Measurements from ENCODE around the gene BLTP3A.
"Not testable (repeated sequence)": the region's sequence is repeated elsewhere in the genome, so short reads cannot be mapped to it uniquely, and the experiment has no call there.

Gene BLTP3A

DNA sequence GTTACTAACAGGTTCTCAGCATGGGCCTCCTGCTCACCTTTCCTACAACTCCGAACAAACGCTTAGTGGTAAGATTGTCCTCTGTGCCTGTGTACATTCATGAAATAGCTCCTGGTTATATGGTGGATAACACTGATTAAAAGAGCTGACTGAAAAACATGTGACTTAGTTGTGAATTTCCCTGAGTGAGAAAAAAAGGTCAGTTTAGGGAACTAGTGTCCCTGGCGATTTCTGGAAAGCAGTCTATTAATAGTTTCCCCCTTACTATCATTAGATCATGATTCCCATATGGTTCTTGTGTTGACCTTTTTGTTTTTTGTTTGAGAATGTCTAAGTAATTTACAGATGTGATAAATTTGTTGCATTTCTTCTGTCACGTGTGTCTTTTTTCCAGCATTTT lies 18.9 kb upstream of the BLTP3A start:
- no peaks in the 10 kb centered on the region for H3K27me3 ChIP-seq (replicated peaks in 2 of 5; ENCODE audit: control insufficient read depth in 4 of 5, insufficient read depth in 5 of 5, low read length in 4 of 5)
- no peaks in the 10 kb centered on the region for H3K9me3 ChIP-seq (ENCODE audit: control extremely low read depth in 1 of 5, control insufficient read depth in 4 of 5, insufficient read depth in 2 of 5, low read depth in 1 of 5, low read length in 4 of 5)
- no peak overlapping the region for H3K27ac ChIP-seq (ENCODE audit: insufficient read depth in 1 of 2, low read depth in 1 of 2, low read length in 2 of 2, poor library complexity in 1 of 2, severe bottlenecking in 2 of 2)
- H3K4me1 ChIP-seq (ENCODE audit: control extremely low read depth in 1 of 4, control insufficient read depth in 4 of 4, insufficient read depth in 4 of 4, low read length in 3 of 4), result no peaks in the 10 kb centered on the region
- no peak for DNase-seq
- ChIA-PET POLR2A (interaction anchor here (0.6 kb wide), 1 partner anchor 11 kb away, joined by 3 read pairs; no protein-coding TSS in a partner anchor), CTCF (interaction anchor here (0.7 kb wide), 1 partner anchor 9 kb away, joined by 3 read pairs; no protein-coding TSS in a partner anchor)
- no peak overlapping the region for H3K4me3 ChIP-seq (ENCODE audit: control insufficient read depth in 1 of 7, extremely low read depth in 1 of 7, insufficient read depth in 4 of 7, low read depth in 2 of 7, low read length in 6 of 7)
- 100% methylated on average over 1 of the region's 4 CpGs for WGBS (ENCODE audit: insufficient coverage)
- H3K36me3 ChIP-seq (ENCODE audit: control insufficient read depth in 4 of 4, insufficient read depth in 4 of 4, low read length in 3 of 4), result peaks cover 13 to 63% (median 36%) of the 10 kb centered on the region in 4 experiments

DNA sequence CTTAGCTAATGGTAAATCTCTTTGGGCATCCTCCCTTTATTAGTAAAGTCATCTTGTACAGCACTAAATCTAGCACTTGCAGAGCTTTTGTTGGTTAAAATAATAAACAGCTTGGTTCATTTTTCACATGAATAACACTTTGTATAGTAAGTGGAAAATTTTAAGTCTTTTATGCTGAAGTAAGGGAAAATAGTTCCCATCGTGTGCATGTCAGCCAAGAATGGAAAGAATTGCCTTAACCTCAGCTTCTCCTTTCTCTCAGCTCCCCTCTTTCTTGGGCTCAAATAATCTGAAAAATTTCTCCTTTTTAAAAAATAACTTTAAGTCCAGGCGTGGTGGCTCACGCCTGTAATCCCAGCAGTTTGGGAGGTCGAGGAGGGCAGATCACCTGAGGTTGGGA lies 18.0 kb upstream of the BLTP3A start:
- no peak for DNase-seq
- no CpG with 5 or more reads among the region's 4 CpGs for WGBS (ENCODE audit: insufficient coverage)
- peaks cover 13 to 54% (median 31%) of the 10 kb centered on the region in 4 experiments for H3K36me3 ChIP-seq (ENCODE audit: control insufficient read depth in 4 of 4, insufficient read depth in 4 of 4, low read length in 3 of 4)
- POLR2A ChIA-PET, result no interaction called here
- CTCF ChIA-PET, result no interaction called here
- no peaks in the 10 kb centered on the region for H3K4me1 ChIP-seq (ENCODE audit: control extremely low read depth in 1 of 4, control insufficient read depth in 4 of 4, insufficient read depth in 4 of 4, low read length in 3 of 4)
- no peak overlapping the region for H3K4me3 ChIP-seq (ENCODE audit: control insufficient read depth in 1 of 7, extremely low read depth in 1 of 7, insufficient read depth in 4 of 7, low read depth in 2 of 7, low read length in 6 of 7)
- no peaks in the 10 kb centered on the region for H3K27me3 ChIP-seq (replicated peaks in 2 of 5; ENCODE audit: control insufficient read depth in 4 of 5, insufficient read depth in 5 of 5, low read length in 4 of 5)
- H3K9me3 ChIP-seq (ENCODE audit: control extremely low read depth in 1 of 5, control insufficient read depth in 4 of 5, insufficient read depth in 2 of 5, low read depth in 1 of 5, low read length in 4 of 5), result no peaks in the 10 kb centered on the region
- H3K27ac ChIP-seq (ENCODE audit: insufficient read depth in 1 of 2, low read depth in 1 of 2, low read length in 2 of 2, poor library complexity in 1 of 2, severe bottlenecking in 2 of 2), result no peak overlapping the region

GRCh38 chr6:34774967-34775366 lies 16.9 kb upstream of the BLTP3A start:
- H3K27me3 ChIP-seq (replicated peaks in 2 of 5; ENCODE audit: control insufficient read depth in 4 of 5, insufficient read depth in 5 of 5, low read length in 4 of 5), result no peaks in the 10 kb centered on the region
- CTCF ChIA-PET, result no interaction called here
- H3K4me1 ChIP-seq (ENCODE audit: control extremely low read depth in 1 of 4, control insufficient read depth in 4 of 4, insufficient read depth in 4 of 4, low read length in 3 of 4), result no peaks in the 10 kb centered on the region
- 100% methylated on average over 2 of the region's 2 CpGs for WGBS (ENCODE audit: insufficient coverage)
- no peaks in the 10 kb centered on the region for H3K9me3 ChIP-seq (ENCODE audit: control extremely low read depth in 1 of 5, control insufficient read depth in 4 of 5, insufficient read depth in 2 of 5, low read depth in 1 of 5, low read length in 4 of 5)
- DNase-seq, result no peak
- H3K27ac ChIP-seq (ENCODE audit: insufficient read depth in 1 of 2, low read depth in 1 of 2, low read length in 2 of 2, poor library complexity in 1 of 2, severe bottlenecking in 2 of 2), result no peak overlapping the region
- H3K4me3 ChIP-seq (ENCODE audit: control insufficient read depth in 1 of 7, extremely low read depth in 1 of 7, insufficient read depth in 4 of 7, low read depth in 2 of 7, low read length in 6 of 7), result no peak overlapping the region
- POLR2A ChIA-PET, result no interaction called here
- H3K36me3 ChIP-seq (ENCODE audit: control insufficient read depth in 4 of 4, insufficient read depth in 4 of 4, low read length in 3 of 4), result peaks cover 10 to 49% (median 30%) of the 10 kb centered on the region in 4 experiments

- H3K4me1 ChIP-seq (ENCODE audit: control extremely low read depth in 1 of 4, control insufficient read depth in 4 of 4, insufficient read depth in 4 of 4, low read length in 3 of 4); H3K27ac ChIP-seq (ENCODE audit: insufficient read depth in 1 of 2, low read depth in 1 of 2, low read length in 2 of 2, poor library complexity in 1 of 2, severe bottlenecking in 2 of 2); CTCF ChIA-PET; H3K4me3 ChIP-seq (ENCODE audit: control insufficient read depth in 1 of 7, extremely low read depth in 1 of 7, insufficient read depth in 4 of 7, low read depth in 2 of 7, low read length in 6 of 7); H3K36me3 ChIP-seq (ENCODE audit: control insufficient read depth in 4 of 4, insufficient read depth in 4 of 4, low read length in 3 of 4); POLR2A ChIA-PET; H3K27me3 ChIP-seq (replicated peaks in 2 of 5; ENCODE audit: control insufficient read depth in 4 of 5, insufficient read depth in 5 of 5, low read length in 4 of 5); H3K9me3 ChIP-seq (ENCODE audit: control extremely low read depth in 1 of 5, control insufficient read depth in 4 of 5, insufficient read depth in 2 of 5, low read depth in 1 of 5, low read length in 4 of 5); DNase-seq: not testable (repeated sequence)
- 100% methylated on average over 2 of the region's 9 CpGs for WGBS (ENCODE audit: insufficient coverage)
These were observed 6.5 kb upstream of the BLTP3A start for GRCh38 chr6:34785375-34785774.

GRCh38 chr6:34787152-34787551 lies 4.7 kb upstream of the BLTP3A start:
- H3K9me3 ChIP-seq (ENCODE audit: control extremely low read depth in 1 of 5, control insufficient read depth in 4 of 5, insufficient read depth in 2 of 5, low read depth in 1 of 5, low read length in 4 of 5); H3K27me3 ChIP-seq (replicated peaks in 2 of 5; ENCODE audit: control insufficient read depth in 4 of 5, insufficient read depth in 5 of 5, low read length in 4 of 5); H3K4me3 ChIP-seq (ENCODE audit: control insufficient read depth in 1 of 7, extremely low read depth in 1 of 7, insufficient read depth in 4 of 7, low read depth in 2 of 7, low read length in 6 of 7); DNase-seq; H3K27ac ChIP-seq (ENCODE audit: insufficient read depth in 1 of 2, low read depth in 1 of 2, low read length in 2 of 2, poor library complexity in 1 of 2, severe bottlenecking in 2 of 2); POLR2A ChIA-PET; CTCF ChIA-PET; H3K36me3 ChIP-seq (ENCODE audit: control insufficient read depth in 4 of 4, insufficient read depth in 4 of 4, low read length in 3 of 4): not testable (repeated sequence)
- WGBS (ENCODE audit: insufficient coverage), result no CpG with 5 or more reads among the region's 2 CpGs
- H3K4me1 ChIP-seq (ENCODE audit: control extremely low read depth in 1 of 4, control insufficient read depth in 4 of 4, insufficient read depth in 4 of 4, low read length in 3 of 4), result peaks cover 0 to 10% (median 6%) of the 10 kb centered on the region in 4 experiments

GRCh38 chr6:34788111-34788510 lies 3.8 kb upstream of the BLTP3A start:
- H3K27me3 ChIP-seq (replicated peaks in 2 of 5; ENCODE audit: control insufficient read depth in 4 of 5, insufficient read depth in 5 of 5, low read length in 4 of 5), result no peaks in the 10 kb centered on the region
- 98% methylated on average over 5 of the region's 5 CpGs for WGBS (ENCODE audit: insufficient coverage)

GRCh38 chr6:34791164-34791700 lies 651 bp upstream of the BLTP3A start:
- 5% methylated on average over 14 of the region's 19 CpGs for WGBS (ENCODE audit: insufficient coverage)
- ChIA-PET POLR2A (interaction anchor here (1.1 kb wide), 2 partner anchors 10 to 34 kb away, joined by 3 to 4 read pairs; partner anchors contain the start of gene SNRPC), CTCF (interaction anchor here (0.9 to 2.6 kb wide), 9 partner anchors 14 to 153 kb away, joined by 3 to 11 read pairs (median 4); no protein-coding TSS in a partner anchor)
- Histone ChIP-seq H3K4me3 (ENCODE audit: control insufficient read depth in 1 of 7, extremely low read depth in 1 of 7, insufficient read depth in 4 of 7, low read depth in 2 of 7, low read length in 6 of 7) (peak overlapping the region; percentile 70 to 98 (median 89)), H3K4me1 (ENCODE audit: control extremely low read depth in 1 of 4, control insufficient read depth in 4 of 4, insufficient read depth in 4 of 4, low read length in 3 of 4) (peaks cover 0 to 25% (median 19%) of the 10 kb centered on the region in 4 experiments), H3K9me3 (ENCODE audit: control extremely low read depth in 1 of 5, control insufficient read depth in 4 of 5, insufficient read depth in 2 of 5, low read depth in 1 of 5, low read length in 4 of 5) (no peaks in the 10 kb centered on the region), H3K36me3 (ENCODE audit: control insufficient read depth in 4 of 4, insufficient read depth in 4 of 4, low read length in 3 of 4) (peaks cover 0 to 3% (median 0%) of the 10 kb centered on the region in 4 experiments), H3K27me3 (replicated peaks in 2 of 5; ENCODE audit: control insufficient read depth in 4 of 5, insufficient read depth in 5 of 5, low read length in 4 of 5) (no peaks in the 10 kb centered on the region), H3K27ac (ENCODE audit: insufficient read depth in 1 of 2, low read depth in 1 of 2, low read length in 2 of 2, poor library complexity in 1 of 2, severe bottlenecking in 2 of 2) (peak overlapping the region; percentile 74 to 93)
- DNase-seq, result peak in 1 of 3 donors; percentile 69

More at GRCh38 chr6:34788111-34788510, 3.8 kb upstream of the BLTP3A start:
- no peak overlapping the region for H3K27ac ChIP-seq (ENCODE audit: insufficient read depth in 1 of 2, low read depth in 1 of 2, low read length in 2 of 2, poor library complexity in 1 of 2, severe bottlenecking in 2 of 2)
- CTCF ChIA-PET, result no interaction called here
- POLR2A ChIA-PET, result no interaction called here
- no peaks in the 10 kb centered on the region for H3K36me3 ChIP-seq (ENCODE audit: control insufficient read depth in 4 of 4, insufficient read depth in 4 of 4, low read length in 3 of 4)
- H3K4me3 ChIP-seq (ENCODE audit: control insufficient read depth in 1 of 7, extremely low read depth in 1 of 7, insufficient read depth in 4 of 7, low read depth in 2 of 7, low read length in 6 of 7), result no peak overlapping the region
- peaks cover 0 to 17% (median 12%) of the 10 kb centered on the region in 4 experiments for H3K4me1 ChIP-seq (ENCODE audit: control extremely low read depth in 1 of 4, control insufficient read depth in 4 of 4, insufficient read depth in 4 of 4, low read length in 3 of 4)
- DNase-seq, result no peak
- no peaks in the 10 kb centered on the region for H3K9me3 ChIP-seq (ENCODE audit: control extremely low read depth in 1 of 5, control insufficient read depth in 4 of 5, insufficient read depth in 2 of 5, low read depth in 1 of 5, low read length in 4 of 5)

Data from common myeloid progenitor, CD34-positive (primary cell).